Measurements from ENCODE around the gene GTF2F1. TPM values are rescaled to one million over a fixed set of nuclear protein-coding genes. Genes with fewer than 3 reads are reported as not detected.

The GTF2F1 gene
- total RNA-seq, 4 donors from 2014 or later = 44.7 to 62.8 (median 51.4) TPM

DNA sequence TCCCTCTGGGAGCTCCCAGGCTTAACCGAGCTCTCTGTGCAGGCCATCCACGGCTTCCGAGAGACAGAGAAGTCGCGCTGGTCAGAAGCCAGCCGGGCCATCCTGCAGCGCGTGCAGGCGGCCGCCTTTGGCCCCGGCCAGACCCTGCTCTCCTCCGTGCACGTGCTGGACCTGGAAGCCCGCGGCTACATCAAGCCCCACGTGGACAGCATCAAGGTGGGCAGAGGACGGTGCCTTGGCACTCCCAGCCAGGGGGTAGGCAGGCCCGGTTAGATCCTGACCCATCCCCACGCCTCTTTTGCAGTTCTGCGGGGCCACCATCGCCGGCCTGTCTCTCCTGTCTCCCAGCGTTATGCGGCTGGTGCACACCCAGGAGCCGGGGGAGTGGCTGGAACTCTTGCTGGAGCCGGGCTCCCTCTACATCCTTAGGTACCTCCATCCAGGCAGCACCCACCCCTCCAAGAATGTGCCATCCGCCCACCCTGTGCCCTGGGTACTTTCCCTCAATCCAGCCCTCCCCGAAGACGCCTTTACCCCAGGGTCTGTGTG lies 18.7 kb downstream of the GTF2F1 start:
- peaks cover 0 to 30% of the 10 kb centered on the region in 2 donors for H3K36me3 ChIP-seq
- peak overlapping the region in 3 of 4 donors; percentile 96 to 100 (median 97) for H3K27ac ChIP-seq

DNA sequence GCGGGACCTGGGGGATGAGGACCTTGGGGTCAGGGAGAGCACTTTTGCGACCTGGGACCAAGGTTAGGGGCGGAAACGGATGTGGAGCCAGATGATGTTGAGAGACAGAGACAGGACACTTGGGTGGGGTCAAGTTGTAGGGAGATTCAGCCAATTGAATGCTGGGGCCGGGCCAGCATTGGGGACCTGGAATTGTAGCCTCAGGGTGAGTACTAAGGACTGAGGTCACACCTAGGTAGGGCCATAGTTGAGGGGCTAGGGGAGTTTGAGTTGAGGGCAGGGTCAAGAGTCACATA lies 19.2 kb downstream of the GTF2F1 start:
- Histone ChIP-seq H3K9me3 (no peaks in the 10 kb centered on the region), H3K27ac (peak overlapping the region; percentile 14 to 100 (median 96)), H3K27me3 (no peaks in the 10 kb centered on the region), H3K36me3 (peaks cover 0 to 30% of the 10 kb centered on the region in 2 donors), H3K4me1 (peaks cover 0 to 58% (median 21%) of the 10 kb centered on the region in 3 donors), H3K4me3 (peak overlapping the region; percentile 20 to 92)
- whole genome bisulfite sequencing, 2 donors (ENCODE audit: low coverage in 1 of 2) = 17 to 18% methylated on average over 4 of the region's 5 CpGs
- ATAC-seq = no peak
- TF ChIP-seq EP300 (IDR thresholded peaks at IDR 0.05) = no peak
- TF ChIP-seq, protein P1, sequence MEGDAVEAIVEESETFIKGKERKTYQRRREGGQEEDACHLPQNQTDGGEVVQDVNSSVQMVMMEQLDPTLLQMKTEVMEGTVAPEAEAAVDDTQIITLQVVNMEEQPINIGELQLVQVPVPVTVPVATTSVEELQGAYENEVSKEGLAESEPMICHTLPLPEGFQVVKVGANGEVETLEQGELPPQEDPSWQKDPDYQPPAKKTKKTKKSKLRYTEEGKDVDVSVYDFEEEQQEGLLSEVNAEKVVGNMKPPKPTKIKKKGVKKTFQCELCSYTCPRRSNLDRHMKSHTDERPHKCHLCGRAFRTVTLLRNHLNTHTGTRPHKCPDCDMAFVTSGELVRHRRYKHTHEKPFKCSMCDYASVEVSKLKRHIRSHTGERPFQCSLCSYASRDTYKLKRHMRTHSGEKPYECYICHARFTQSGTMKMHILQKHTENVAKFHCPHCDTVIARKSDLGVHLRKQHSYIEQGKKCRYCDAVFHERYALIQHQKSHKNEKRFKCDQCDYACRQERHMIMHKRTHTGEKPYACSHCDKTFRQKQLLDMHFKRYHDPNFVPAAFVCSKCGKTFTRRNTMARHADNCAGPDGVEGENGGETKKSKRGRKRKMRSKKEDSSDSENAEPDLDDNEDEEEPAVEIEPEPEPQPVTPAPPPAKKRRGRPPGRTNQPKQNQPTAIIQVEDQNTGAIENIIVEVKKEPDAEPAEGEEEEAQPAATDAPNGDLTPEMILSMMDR (IDR thresholded peaks at IDR 0.05) = no peak

More for the DNA sequence above, 18.7 kb downstream of the GTF2F1 start:
- peaks cover 0 to 59% (median 21%) of the 10 kb centered on the region in 3 donors for H3K4me1 ChIP-seq
- H3K4me3 ChIP-seq = peak overlapping the region in 1 of 2 donors; percentile 92
- no peaks in the 10 kb centered on the region for H3K9me3 ChIP-seq
- no peaks in the 10 kb centered on the region for H3K27me3 ChIP-seq
- WGBS, 2 donors (ENCODE audit: low coverage in 1 of 2) = 60 to 100% methylated on average over 1 of the region's 29 CpGs
- no peak for TF ChIP-seq POLR2A (IDR thresholded peaks at IDR 0.05)
- TF ChIP-seq, protein P1 (IDR thresholded peaks at IDR 0.05) = no peak
- no peak for TF ChIP-seq POLR2AphosphoS5 (IDR thresholded peaks at IDR 0.05)
- no peak for TF ChIP-seq EP300 (IDR thresholded peaks at IDR 0.05)
- no peak for ATAC-seq

DNA sequence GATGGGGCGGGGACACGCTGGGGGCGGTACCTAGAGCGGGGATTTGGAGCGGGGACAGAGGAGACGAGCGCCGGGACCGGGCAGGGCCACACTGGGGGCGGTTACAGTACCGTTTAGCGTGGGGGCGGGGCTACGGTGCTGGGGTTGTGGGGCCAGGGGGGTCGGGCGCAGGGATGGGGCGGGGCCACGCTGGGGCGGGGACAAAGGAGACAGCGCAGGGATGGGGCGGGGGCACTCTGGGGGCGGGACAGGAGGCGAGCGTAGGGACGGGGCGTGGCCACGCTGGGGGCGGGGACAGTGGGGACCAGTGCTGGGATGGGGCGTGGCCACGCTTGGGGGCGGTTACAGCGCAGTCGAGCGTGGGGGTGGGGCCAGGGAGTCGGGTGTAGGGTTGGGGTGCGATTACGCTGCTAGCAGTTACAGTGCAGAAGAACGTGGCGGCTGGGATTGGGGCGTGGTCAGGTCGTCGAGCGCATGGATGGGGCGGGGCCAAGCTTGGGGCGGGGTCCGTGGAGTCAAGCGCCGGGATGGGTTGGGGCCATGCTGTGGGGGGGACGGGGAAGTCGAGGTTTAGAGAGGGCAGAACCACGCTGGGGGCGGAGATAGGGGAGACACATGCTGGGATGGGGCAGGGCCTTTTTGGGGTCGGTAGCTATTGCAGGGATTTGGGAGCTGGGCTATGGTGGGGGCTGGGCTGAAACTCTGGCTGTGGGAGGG lies 19.7 kb downstream of the GTF2F1 start:
- Histone ChIP-seq H3K4me3 (peak overlapping the region; percentile 53 to 92), H3K36me3 (peaks cover 0 to 33% of the 10 kb centered on the region in 2 donors), H3K27ac (peak overlapping the region; percentile 87 to 100 (median 96)), H3K4me1 (peaks cover 0 to 53% (median 18%) of the 10 kb centered on the region in 3 donors), H3K27me3 (no peaks in the 10 kb centered on the region), H3K9me3 (no peaks in the 10 kb centered on the region)
- TF ChIP-seq POLR2AphosphoS5 (IDR thresholded peaks at IDR 0.05) = peak; percentile 13
- no peak for TF ChIP-seq POLR2A (IDR thresholded peaks at IDR 0.05)
- 0% methylated on average over 1 to 17 of the region's 53 CpGs for WGBS, 2 donors (ENCODE audit: low coverage in 1 of 2)
- ATAC-seq = peak; percentile 81

DNA sequence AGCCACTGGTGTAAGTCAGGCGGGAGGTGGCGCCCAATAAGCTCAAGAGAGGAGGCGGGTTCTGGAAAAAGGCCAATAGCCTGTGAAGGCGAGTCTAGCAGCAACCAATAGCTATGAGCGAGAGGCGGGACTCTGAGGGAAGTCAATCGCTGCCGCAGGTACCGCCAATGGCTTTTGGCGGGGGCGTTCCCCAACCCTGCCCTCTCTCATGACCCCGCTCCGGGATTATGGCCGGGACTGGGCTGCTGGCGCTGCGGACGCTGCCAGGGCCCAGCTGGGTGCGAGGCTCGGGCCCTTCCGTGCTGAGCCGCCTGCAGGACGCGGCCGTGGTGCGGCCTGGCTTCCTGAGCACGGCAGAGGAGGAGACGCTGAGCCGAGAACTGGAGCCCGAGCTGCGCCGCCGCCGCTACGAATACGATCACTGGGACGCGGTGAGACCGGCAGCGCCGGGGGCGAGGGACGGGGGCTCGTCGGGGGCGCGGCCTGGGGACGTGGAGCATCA lies 20.3 kb downstream of the GTF2F1 start, which contains the start of gene ALKBH7:
ALKBH7 (plus strand) TSS at position 201 of the 502 bp plus-strand sequence; CDS start at position 228, 27 bp downstream.
- peak within 1 kb of the TSS; percentile 90 to 100 (median 96) for H3K27ac ChIP-seq
- WGBS, 2 donors (ENCODE audit: low coverage in 1 of 2) = no CpG with 5 or more reads among the region's 47 CpGs

DNA sequence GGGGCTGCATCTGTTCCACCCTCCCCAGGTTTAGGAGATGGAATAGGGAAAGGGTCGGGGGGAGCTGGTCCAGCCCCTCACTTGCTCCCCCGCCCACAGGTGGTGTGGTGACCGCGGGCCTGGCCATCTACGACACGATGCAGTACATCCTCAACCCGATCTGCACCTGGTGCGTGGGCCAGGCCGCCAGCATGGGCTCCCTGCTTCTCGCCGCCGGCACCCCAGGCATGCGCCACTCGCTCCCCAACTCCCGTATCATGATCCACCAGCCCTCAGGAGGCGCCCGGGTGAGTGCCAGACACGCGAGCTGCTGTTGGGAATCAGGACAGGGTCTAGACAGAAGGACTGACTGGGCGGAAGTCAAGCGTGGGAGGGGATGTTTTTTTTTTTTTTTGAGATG lies 28.6 kb downstream of the GTF2F1 start:
- H3K27me3 ChIP-seq = no peaks in the 10 kb centered on the region
- WGBS, 2 donors (ENCODE audit: low coverage in 1 of 2) = 83% methylated on average over 2 of the region's 21 CpGs; no CpG with 5 or more reads in 1 of the 2 donors
- TF ChIP-seq, protein P1 (IDR thresholded peaks at IDR 0.05) = no peak
- TF ChIP-seq POLR2A (IDR thresholded peaks at IDR 0.05) = no peak
- peaks cover 0 to 64% of the 10 kb centered on the region in 2 donors for H3K36me3 ChIP-seq
- H3K9me3 ChIP-seq = no peaks in the 10 kb centered on the region
- no peak overlapping the region for H3K27ac ChIP-seq
- H3K4me1 ChIP-seq = peaks cover 0 to 18% (median 7%) of the 10 kb centered on the region in 3 donors
- ATAC-seq = no peak
- no peak overlapping the region for H3K4me3 ChIP-seq

More for the DNA sequence above, 20.3 kb downstream of the GTF2F1 start, which contains the start of gene ALKBH7:
- Histone ChIP-seq H3K27me3 (no peaks in the 10 kb centered on the region), H3K9me3 (no peaks in the 10 kb centered on the region), H3K4me1 (peaks cover 0 to 47% (median 12%) of the 10 kb centered on the region in 3 donors), H3K4me3 (peak within 1 kb of the TSS; percentile 53 to 92), H3K36me3 (peaks cover 0 to 39% of the 10 kb centered on the region in 2 donors)
- peak; percentile 93 for ATAC-seq
- TF ChIP-seq POLR2AphosphoS5 (IDR thresholded peaks at IDR 0.05) = peak; percentile 22
- no peak for TF ChIP-seq EP300 (IDR thresholded peaks at IDR 0.05)
- TF ChIP-seq POLR2A (IDR thresholded peaks at IDR 0.05) = peak; percentile 44 to 57

All from gastroesophageal sphincter (tissue), 4 donors.